HG03575 (cell line): ENCODE measurements around the gene NOX5.

Experiments
- ATAC-seq: cut with Tn5 transposase; IDR thresholded peaks from one replicate; pipeline ENCODE4 v1.9.1; 2021; ENCODE audit not compliant: unreplicated experiment, insufficient number of reproducible peaks, low FRiP score; ENCODE audit errors: extremely low read depth

The NOX5 gene

DNA sequence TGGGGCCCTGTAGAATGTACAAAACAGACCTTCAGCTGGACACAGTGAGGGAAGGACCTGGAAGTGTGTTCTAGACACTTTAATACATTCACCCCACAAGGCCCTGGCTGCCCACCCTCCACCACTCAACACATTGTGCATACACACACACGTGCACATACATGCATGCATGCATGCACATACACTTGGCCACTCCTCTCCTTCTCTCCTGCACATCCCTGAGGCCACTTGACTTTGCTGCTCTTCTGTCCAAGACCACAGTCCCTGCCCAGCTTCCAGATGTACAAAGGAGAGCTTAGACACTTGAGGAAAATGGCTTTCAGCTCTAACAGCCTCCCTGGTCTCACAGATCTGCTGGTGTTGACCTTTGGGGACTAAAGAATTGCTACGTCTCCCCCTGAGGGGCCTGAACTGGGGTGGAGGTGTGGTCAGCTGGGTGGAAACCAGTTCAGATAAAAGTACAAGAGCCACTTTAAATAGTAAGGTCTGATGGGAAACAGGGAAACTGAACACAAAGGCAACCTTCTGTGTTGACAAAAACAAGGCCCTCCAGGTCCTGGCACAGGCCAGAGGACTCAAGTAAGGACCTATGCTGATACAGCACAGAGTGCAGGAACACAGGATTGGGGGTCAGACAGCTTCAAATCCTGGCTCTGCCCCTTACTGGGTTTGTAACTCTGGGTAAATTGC, 24.8 kb upstream of the NOX5 start:
- no peak for ATAC-seq

DNA sequence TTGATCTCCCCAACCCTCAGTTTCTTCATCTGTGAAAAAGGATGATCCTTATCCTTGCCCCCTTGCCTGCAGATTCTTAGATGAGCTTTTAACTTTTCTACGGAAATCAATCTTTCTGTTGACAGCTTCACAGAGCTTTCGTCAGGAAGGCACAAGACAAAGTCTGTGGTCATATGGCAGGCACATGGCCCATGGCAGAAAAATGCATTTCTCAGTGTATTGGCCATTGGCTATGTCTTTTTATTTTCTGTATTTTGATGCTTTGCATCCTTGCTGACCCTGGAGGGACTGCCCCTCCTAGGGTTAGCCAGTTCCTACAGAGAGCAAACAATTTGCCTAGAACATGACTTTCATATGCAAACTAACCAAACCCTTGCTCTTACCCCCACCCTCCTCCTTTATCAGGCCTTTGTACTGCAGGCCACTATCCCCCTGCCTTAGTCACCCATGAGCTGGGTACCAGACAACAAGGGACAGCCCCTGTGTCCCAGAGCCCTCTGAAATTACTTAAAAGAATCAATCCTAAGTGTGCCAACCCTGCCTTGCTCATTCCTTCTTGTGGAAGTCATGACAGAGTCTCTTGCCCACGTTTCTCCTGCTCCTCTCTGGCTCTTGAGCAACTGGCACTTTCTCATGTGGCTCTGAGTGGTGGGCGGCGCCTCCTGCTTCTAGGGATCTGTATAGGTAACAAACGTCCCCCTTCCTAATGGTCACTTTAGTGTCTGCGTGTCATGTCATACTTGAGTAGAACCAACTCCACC, 24.1 kb upstream of the NOX5 start:
- ATAC-seq: no peak

DNA sequence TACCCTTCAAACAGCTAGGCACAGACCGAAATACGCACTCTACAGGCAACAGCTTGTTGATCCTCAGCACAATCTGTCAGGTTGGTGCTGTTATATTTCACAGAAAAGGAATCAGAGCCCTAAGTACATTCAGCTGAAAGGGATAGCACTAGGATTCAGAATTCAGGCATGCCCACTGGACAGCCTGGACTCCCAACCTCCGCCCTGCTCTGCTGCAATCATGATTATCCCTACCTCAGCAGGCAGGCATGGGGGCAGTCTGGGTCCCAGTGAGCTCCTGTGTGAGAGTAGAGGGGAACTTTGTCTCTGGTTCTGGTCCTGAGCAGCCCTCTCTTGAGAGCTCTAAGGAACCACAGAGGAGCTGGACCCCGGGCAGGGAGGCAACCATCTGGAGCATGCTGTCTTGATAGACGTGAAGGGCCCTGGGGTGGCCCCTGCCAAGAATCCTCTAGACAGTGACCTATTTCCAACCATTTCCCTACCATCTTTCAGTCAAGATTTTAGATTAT, 23.4 kb upstream of the NOX5 start:
- no peak for ATAC-seq

DNA sequence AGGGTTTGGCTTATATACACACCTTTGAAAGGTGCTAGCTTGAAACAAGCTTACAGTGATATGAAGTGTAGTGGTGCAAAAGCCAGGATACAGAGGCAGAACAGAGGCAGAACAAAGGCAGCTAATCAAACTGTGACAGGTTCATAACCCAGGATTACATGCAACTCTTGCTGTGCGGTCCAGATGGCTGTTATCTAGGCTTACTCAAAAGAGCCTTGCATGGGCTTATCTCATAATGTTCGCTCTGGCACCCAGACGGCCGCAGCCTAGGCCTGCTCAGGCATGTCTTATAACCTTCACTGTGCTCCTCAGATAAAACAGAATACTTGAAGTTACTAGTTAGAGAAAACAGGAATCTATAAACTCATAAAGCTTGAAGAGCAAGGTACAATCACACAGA, 22.8 kb upstream of the NOX5 start:
- ATAC-seq: no peak

DNA sequence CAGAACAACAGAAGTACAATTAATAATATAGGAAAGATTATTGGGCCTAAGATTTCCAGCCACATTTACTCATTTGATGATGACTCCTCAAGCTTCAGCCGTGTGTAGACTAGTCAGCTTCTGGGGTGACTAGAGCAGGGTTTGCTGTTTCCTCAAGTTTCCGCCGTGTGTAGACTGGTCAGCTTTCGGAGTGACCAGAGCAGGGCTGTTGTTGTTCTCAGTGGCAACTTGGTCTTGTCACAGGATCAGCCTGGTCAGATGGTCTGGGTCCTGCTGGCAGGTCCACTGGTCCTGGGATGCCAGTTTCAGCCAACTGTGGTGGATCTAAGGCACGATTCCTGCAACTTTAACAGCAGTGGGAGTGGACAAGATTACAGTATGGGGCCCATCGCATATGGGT, 21.8 kb upstream of the NOX5 start:
- ATAC-seq: no peak

DNA sequence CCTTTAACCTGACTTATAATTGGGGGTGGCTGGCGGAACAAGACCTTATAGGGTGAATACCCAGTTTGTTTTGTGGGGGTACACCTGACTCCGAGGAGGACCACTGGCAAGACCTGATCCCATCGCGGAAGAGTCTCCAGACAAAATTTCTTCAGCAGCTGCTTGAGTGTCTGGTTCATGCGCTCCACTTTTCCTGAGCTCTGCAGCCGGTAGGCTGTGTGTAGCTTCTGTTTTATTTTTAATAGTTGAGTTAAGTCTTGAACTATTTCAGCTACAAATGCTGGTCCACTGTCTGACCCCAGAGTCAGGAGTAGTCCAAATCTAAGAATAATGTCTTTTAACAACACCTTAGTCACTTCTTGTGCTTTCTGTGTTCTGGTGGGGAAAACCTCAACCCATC, 21.2 kb upstream of the NOX5 start:
- ATAC-seq: no peak

DNA sequence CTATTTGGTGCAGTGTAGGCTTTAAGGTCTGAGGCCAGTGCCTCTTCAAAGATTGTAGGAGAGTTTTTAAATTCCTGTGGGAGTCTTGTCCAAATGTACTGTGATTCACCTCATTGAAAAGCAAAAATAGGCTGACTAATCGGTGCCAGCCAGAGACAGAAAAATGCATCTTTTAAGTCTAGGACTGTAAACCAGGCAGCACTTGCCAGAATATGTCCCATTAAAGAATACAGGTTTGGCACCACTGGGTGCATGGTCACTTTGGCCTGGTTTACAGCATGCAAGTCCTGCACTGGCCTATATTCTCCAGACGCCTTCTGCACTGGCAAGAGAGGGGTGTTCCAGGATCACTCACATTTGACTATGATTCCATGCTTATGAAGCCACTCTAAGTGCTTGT, 20.3 kb upstream of the NOX5 start:
- no peak for ATAC-seq

DNA sequence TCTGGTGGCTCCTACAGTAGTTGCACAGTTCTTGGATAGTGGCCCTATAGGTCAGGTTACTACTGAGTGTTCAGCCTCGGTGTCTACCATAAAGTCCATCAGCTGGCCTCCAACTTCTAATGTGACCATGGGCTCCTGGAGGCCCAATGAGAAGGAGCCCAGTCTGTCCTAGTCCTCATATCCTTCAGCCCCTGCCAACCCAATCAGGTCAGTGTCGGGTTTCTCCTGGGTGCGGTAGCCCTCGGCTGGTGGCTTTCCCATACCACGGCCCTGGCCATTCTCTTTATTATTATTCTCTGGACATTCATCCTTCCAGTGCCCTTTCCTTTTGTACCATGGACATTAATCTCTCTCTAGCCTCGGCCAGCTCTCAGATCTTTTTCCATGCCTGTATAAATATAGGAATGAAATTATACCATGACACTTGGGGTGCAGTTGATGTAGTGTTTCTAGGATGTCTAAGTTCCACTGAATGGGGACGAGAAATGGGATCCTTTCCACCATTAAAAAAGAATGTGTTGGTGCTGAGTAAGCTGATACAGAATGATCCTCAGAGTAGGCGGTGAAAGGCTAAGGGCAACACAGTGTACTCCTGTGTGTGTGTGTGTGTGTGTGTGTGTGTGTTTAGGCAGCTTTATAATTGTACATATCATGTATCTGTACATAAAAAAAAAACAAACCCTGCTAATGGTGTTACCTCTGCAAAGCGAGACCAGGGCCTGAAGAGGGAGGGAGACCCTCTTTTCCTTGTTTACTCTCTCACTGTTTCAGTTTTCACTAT, 19.3 kb upstream of the NOX5 start:
- no peak for ATAC-seq

DNA sequence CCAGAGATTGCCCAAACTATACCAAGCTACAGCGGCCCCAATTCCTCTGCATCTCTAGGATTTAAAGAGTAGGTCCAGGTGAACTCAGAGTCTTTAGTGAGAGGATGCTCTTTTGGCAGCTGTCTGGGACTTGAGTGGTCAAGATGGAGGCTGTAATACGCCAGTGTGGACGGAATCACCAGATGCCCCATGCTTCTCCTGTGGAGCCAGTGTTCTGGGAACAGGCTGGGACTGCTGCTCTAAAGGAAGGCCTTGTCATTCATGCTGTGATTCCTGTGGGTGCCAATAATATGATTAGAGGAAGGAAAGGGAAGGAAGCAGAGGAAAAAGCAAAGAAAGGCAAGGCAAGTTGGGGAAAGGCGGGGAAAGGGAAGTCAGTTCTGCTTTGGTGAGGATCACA, 17.4 kb upstream of the NOX5 start:
- ATAC-seq: no peak

DNA sequence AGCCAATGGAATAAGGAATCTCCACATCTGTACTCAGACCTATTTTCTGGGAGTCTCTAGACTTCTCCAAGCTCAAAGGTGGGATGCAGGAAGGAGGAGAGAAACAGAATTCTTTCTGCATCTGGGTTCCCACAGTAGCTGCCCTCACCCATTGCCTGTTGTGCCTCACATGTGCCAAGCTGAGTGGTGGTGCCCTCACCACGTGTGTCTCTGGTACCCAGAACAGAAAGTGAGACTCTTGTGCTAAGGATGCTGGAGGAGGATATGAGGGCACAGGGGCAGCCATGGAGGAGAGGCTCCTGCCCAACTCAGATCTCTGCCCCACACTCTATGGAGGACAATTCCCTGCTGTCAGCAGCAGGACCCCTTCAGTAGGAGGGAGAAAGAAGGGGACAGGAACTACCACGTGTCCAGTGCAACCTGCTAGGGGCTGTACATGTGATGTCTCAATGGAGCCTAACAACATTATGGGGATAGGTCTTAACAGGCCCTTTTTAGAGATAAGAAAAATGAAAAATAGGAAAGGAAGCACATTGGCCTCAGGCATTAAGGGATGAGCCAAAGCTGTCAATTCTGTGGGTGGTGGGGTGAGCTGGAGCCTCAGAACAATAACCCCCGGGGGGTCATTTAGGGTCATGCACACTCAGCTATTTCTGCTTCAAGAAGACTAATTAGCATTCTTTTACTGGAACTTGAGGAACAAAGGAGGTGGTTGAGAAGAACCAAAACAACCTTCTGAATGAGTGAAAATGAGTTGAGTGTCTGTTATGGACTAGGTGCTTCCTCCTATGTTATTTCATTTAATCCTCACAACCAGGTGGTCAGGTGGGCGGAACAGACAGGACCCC, 16.3 kb upstream of the NOX5 start:
- no peak for ATAC-seq

DNA sequence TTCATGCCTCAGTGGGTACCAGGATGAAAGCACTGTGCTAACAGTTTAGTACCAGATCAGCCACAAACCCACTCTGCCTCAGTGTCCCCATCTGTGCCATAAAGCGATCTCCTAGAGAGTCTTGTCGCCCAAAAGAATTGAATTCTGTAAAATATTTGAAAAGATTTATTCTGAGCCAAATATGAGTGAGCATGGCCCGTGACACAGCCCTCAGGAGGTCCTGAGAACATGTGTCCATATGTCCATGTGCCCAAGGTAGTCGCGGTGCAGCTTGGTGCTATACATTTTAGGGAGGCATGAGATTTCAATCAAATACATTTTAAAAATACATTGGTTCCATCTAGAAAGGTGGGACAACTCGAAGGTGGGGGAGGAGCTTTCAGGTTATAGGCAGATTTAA, 15.4 kb upstream of the NOX5 start:
- no peak for ATAC-seq

DNA sequence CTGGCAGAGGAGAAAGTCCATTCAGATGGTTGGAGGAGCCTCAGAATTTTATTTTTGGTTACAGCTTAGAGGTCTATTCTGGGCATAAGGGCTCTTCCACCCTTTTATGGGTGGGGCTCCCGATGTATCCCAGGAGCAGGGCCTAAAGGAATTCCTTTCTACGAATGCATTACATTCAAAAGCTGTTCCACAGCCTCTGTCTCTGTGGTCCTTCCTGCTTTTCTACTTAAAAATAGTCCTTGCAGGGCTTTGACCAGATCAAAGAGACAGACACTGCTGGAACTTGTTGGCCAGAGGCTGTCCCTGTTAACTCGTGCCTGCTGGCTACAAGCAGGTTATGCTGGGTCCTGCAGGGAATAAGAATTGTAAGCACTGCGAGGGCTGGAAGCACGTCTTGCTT, 14.4 kb upstream of the NOX5 start:
- ATAC-seq: no peak

DNA sequence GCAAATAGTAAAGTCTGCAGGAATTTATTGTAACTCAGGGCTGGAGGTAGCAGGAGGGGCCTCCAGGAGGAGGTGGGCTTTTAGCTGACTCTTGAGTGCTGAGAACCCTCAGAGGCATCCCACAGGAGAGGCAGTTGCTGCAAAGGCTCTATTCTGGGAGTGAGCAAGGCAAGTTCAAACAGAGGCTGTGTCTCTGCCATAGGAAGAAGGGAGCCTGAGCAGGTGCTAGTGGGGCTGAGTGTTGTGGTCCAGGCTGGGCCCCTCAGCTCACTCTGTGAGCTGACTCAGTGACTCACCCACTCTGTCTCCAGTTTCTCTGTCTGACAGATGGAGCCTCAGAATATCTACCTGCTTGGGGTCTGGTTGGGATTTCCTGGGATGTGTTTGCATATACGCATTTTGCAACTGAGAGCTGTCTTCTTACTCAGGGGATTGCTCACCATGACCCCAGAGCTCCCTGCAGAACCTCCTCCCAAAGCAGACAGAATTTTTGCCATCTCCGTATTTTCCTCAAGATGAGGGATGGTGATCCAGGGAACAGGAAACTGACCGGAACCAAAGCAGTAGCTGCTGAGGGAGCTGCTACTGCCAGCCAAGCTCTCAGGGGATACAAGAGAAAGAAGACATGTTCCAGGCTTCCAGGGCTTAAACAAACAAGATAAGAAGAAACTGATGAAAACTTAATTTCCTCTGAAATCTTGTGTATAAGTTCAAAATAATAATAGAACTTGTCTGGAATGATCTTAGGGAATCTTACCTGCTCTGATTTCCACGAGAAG, 13.6 kb upstream of the NOX5 start:
- ATAC-seq: no peak

DNA sequence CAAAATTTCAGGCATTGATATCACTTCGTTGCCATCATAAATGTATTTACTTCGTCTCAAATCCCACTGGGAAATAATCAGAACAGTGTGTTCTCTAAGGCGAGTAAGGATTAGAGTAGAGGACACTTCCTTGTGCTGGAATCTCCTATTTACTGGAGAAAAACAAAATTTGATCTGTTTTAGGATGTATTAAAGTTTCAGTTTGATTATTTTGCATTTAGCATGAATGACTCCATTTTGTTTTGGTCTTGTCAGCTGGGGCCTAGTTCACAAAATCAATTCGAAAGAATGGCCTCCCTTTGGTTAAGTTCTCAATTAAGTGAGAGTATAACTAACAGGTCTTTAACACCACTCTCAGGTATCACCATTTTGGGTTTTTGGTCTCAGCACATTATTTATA, 11.7 kb upstream of the NOX5 start:
- no peak for ATAC-seq

DNA sequence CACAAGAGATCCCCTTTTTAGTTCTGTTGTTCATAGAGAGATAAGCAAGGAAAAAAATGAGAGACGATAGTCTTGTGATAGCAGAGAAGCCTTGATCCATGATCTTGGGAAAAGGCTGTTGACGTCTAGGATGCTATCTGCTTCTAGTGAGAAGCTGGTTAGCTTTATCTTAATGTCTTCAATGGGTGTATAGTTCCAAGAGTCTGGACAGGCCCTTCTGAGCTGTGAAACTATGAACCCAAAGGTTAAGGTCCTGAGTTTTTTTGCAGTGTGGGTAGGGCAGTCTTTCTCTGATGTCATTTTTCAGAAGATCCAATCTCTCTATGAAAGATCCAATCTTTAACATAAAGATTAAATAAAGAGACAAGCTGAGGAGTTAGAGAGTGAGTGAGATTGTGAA, 10.5 kb upstream of the NOX5 start:
- ATAC-seq: no peak

DNA sequence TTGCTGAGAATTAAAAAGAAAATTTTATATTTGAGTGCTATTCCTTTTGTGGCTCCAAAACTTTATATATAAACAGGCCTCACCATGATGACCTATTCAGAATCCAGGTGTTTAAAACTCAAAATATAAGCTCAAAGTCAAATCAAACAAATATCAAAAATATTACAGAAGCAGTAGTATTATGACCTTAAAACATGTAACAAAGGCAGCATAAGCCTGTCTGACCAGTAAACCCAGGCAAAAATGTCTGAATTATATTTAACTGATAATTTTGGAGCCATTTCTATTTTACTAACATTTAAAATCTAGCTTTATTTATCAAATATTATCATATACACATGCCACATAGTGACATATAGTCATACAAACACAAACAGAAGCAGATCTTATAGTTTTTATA, 6.4 kb upstream of the NOX5 start:
- no peak for ATAC-seq

DNA sequence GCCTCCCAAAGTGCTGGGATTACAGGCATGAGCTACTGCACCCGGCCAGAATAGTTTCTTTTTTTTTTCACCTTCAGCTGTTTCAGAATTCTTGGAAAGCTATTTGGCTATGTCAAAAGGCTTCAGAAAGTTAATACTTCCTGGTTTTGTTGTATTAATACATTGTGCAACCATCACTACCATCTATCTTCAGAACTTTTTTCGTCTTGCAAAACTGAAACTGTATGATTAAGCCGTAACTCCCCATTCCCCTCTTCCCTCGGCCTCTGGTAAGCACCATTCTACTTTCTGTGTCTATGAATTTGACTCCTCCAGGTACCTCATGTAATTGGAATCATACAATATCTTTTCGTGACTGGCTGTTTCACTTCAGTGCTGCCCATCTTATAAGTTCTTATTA, 5.2 kb upstream of the NOX5 start:
- no peak for ATAC-seq

DNA sequence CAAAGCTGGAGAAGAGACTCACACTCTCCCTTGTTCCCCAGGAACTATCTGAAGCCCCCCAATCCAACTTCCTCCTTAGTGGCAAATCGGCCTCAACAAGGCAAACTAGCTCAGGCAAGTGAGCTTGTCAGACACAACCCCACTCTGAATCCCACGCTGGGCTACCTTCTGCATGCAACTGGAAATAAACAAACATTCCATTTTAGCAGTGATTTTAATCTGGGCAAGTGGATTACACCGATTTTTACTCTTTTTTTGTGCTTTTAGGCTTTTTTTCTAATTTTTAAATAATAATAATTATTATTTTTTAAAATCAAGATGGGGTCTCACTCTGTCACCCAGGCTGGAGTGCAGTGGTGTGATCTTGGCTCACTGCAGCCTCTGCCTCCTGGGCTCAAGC, 2.9 kb upstream of the NOX5 start:
- ATAC-seq: no peak
